Stimulated activated CD4-positive, alpha-beta T cell treated with anti-CD3 and anti-CD28 coated beads, Interleukin-12 subunit alpha, Interleukin-12 subunit beta, amount 100 ng/mL, for 48 hours (primary cell): ENCODE measurements around the gene PEMT.

Experiments
- DNase-seq, 3 donors: peaks; one replicate each; pipeline ENCODE4 v3.0.0-alpha.2; 2020; ENCODE audit warnings: low read depth in 2 of 3, low spot score in 1 of 3

PEMT gene

GRCh38 chr17:17460038-17460437, 131.5 kb downstream of the PEMT start:
- DNase-seq = no peak

- DNase-seq = no peak
Measured at GRCh38 chr17:17457680-17458079, 133.8 kb downstream of the PEMT start.

DNA sequence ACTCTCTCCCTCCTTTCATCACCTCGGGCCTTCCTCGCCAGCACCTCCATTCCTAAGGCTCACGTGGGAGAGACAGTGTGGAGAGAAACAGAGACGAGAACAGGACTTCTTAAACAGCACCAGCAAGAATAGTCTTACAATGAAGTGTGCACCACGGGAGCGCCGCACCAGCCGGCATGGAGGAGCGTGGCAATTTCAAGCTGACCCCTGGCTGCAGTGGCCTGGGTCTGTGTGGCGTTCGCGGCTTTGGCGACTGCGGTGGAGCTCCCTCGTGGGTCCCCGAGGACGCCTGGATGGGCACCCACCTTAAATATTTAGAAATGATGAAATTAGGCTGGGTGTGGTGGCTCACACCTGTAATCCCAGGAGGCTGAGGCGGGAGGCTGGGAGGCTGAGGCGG, 135.3 kb downstream of the PEMT start:
- DNase-seq = no peak
